Right lobe of liver (tissue), 6 donors: ENCODE measurements around the gene SH3GL3. TPM values are rescaled to one million over a fixed set of nuclear protein-coding genes. Genes with fewer than 3 reads are reported as not detected.

ENCODE experiments used
- ATAC-seq, 4 donors: fragments of 200-7000 bp; cut with Tn5 transposase; one replicate each; pipeline ENCODE4 v1.9.1; 2020; ENCODE audit warnings: mild to moderate bottlenecking in 4 of 4, moderate library complexity in 4 of 4
- DNase-seq, 3 donors: peaks; one replicate each; pipeline ENCODE4 v3.0.0-alpha.2; 2020
- H3K27ac ChIP-seq, 3 donors: fragments of 200-600 bp; one replicate each; pipeline ENCODE4 v1.8.0; 2022
- H3K27me3 ChIP-seq, 2 donors: fragments of 200-600 bp; one replicate each; pipeline ENCODE4 v1.8.0; 2022
- H3K36me3 ChIP-seq, 4 donors: fragments of 200-600 bp; sonication (generic) in 1 of 4; one replicate each; pipeline versions ENCODE4 v1.5.1 to v1.8.0; 2017 to 2022; ENCODE audit warnings: control low read depth in 1 of 4
- H3K4me1 ChIP-seq, 4 donors: fragments of 200-600 bp; sonication (generic) in 1 of 4; one replicate each; pipeline versions ENCODE4 v1.5.1 to v1.8.0; 2017 to 2022; ENCODE audit warnings: control low read depth in 1 of 4
- H3K4me3 ChIP-seq, 3 donors: fragments of 200-600 bp; one replicate each; pipeline ENCODE4 v1.8.0; 2022
- H3K9me3 ChIP-seq, 4 donors: fragments of 200-600 bp; sonication (generic) in 1 of 4; one replicate each; pipeline versions ENCODE4 v1.5.1 to v1.8.0; 2017 to 2022; ENCODE audit warnings: control low read depth in 1 of 4
- POLR2A ChIP-seq: fragments of 450-650 bp; IDR thresholded peaks from one replicate; pipeline ENCODE4 v1.6.1; 2017; ENCODE audit warnings: antibody characterized with exemption, mild to moderate bottlenecking
- WGBS: methylation state at CpG from one replicate; pipeline ENCODE4 v1.1.6; 2018; ENCODE audit warnings: low coverage, low lambda C conversion rate; ENCODE audit not compliant: insufficient coverage; ENCODE audit errors: missing lambda C conversion rate; 5-methylcytosine and 5-hydroxymethylcytosine counted together
- intact Hi-C, 2 donors: fragments of 100-400 bp; cut with DNase I; formaldehyde crosslinking; loops; one replicate each; pipeline versions ENCODE4 v1.11.2 to v1.14.1; 2022
- total RNA-seq, 6 experiments: library from RNA; depleted of rRNA in 2 of 6; stranded (reverse); fragments of >200 nt in 2 of 6; fragmentation: NEBNext Ultra II Directional in 3 of 6; extraction: Animal tissue kit (Norgen Biotek cat#: 25700) in 3 of 6; gene quantifications; one replicate each; pipeline versions ENCODE4 v1.1.0 to v1.2.4, GENCODE V29; 2016 to 2023
- TF ChIP-seq, protein P1 (sequence below), 4 donors: fragments of 200-600 bp in 3 of 4; fragments of 450-650 bp in 1 of 4; IDR thresholded peaks; one replicate each; pipeline versions ENCODE4 v1.5.1 to v1.8.0; 2016 to 2022; ENCODE audit warnings: antibody characterized with exemption in 4 of 4, mild to moderate bottlenecking in 2 of 4
- donor health status: DM: no; HTN: yes; CAD: no.
- donor health status: DM: no; HTN: no; CAD: no.
- donor health status: DM: no; HTN: no; CAD: no.
- donor health status: DM: no; HTN: yes; CAD: no.
- donor health status: DM: no; HTN: yes; CAD: no.

Gene SH3GL3
- total RNA-seq, 6 experiments from 2014 or later: not detected

GRCh38 chr15:83571820-83572707 lies 124.9 kb downstream of the SH3GL3 start:
- DNase-seq: no peak

GRCh38 chr15:83574345-83574744 lies 127.2 kb downstream of the SH3GL3 start:
- no peaks in the 10 kb centered on the region for H3K27me3 ChIP-seq
- TF ChIP-seq, protein P1, sequence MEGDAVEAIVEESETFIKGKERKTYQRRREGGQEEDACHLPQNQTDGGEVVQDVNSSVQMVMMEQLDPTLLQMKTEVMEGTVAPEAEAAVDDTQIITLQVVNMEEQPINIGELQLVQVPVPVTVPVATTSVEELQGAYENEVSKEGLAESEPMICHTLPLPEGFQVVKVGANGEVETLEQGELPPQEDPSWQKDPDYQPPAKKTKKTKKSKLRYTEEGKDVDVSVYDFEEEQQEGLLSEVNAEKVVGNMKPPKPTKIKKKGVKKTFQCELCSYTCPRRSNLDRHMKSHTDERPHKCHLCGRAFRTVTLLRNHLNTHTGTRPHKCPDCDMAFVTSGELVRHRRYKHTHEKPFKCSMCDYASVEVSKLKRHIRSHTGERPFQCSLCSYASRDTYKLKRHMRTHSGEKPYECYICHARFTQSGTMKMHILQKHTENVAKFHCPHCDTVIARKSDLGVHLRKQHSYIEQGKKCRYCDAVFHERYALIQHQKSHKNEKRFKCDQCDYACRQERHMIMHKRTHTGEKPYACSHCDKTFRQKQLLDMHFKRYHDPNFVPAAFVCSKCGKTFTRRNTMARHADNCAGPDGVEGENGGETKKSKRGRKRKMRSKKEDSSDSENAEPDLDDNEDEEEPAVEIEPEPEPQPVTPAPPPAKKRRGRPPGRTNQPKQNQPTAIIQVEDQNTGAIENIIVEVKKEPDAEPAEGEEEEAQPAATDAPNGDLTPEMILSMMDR (IDR thresholded peaks at IDR 0.05): no peak
- no peak for TF ChIP-seq POLR2A
- no peaks in the 10 kb centered on the region for H3K36me3 ChIP-seq
- DNase-seq: no peak
- no peaks in the 10 kb centered on the region for H3K9me3 ChIP-seq
- H3K4me3 ChIP-seq: no peak overlapping the region
- no peaks in the 10 kb centered on the region for H3K4me1 ChIP-seq
- no peak overlapping the region for H3K27ac ChIP-seq
- intact Hi-C loops: loop anchor here in 1 of 2 donors (5.0 kb wide), 1 partner anchor 448 kb away; no protein-coding TSS in a partner anchor
- 11% methylated on average over 3 of the region's 3 CpGs for WGBS
- no peak for ATAC-seq

More at GRCh38 chr15:83571820-83572707, 124.9 kb downstream of the SH3GL3 start:
- intact Hi-C loops: loop anchor here in 1 of 2 donors (5.0 kb wide), 1 partner anchor 450 kb away; no protein-coding TSS in a partner anchor
- TF ChIP-seq POLR2A: no peak
- TF ChIP-seq, protein P1 (IDR thresholded peaks at IDR 0.05): peak; percentile 40 to 70 (median 60)
- ATAC-seq: peak; percentile 52 to 66 (median 60)
- 32% methylated on average over 7 of the region's 10 CpGs for WGBS
- Histone ChIP-seq H3K4me1 (no peaks in the 10 kb centered on the region), H3K36me3 (no peaks in the 10 kb centered on the region), H3K27me3 (no peaks in the 10 kb centered on the region), H3K27ac (no peak overlapping the region), H3K4me3 (no peak overlapping the region), H3K9me3 (no peaks in the 10 kb centered on the region)

- DNase-seq: no peak
- no peaks in the 10 kb centered on the region for H3K36me3 ChIP-seq
- H3K4me3 ChIP-seq: no peak overlapping the region
- no peaks in the 10 kb centered on the region for H3K4me1 ChIP-seq
- TF ChIP-seq, protein P1 (IDR thresholded peaks at IDR 0.05): no peak
- no peak for TF ChIP-seq POLR2A
- H3K27me3 ChIP-seq: no peaks in the 10 kb centered on the region
- WGBS: 88% methylated on average over 5 of the region's 8 CpGs
- ATAC-seq: no peak
- no peak overlapping the region for H3K27ac ChIP-seq
- intact Hi-C loops: no loop called here
- H3K9me3 ChIP-seq: no peaks in the 10 kb centered on the region
Measured at GRCh38 chr15:83578691-83579090, 131.6 kb downstream of the SH3GL3 start.

DNA sequence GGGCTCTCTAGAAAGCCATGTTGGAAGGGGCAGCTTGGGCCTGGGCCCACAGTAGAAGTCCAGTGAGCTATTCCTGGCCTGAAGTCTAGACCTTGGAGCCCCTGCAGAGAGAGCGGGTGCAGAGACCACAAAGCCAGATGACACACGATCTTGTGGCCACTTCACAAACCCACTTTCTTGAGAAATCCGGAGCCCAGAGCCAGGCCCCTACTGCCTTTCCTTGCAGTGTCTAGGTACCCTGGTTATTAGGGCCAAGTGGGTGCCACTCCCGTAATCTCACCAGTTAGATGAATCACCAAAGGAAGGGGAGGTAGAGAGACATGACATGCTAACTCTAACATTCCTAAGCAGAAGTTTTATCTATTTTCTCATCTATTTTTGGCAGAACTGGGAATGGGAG lies 134.2 kb downstream of the SH3GL3 start:
- Histone ChIP-seq H3K36me3 (no peaks in the 10 kb centered on the region), H3K4me3 (no peak overlapping the region), H3K9me3 (no peaks in the 10 kb centered on the region), H3K27me3 (no peaks in the 10 kb centered on the region), H3K4me1 (no peaks in the 10 kb centered on the region), H3K27ac (no peak overlapping the region)
- intact Hi-C loops: no loop called here
- no peak for TF ChIP-seq POLR2A
- TF ChIP-seq, protein P1 (IDR thresholded peaks at IDR 0.05): no peak
- WGBS: 60% methylated on average over 1 of the region's 4 CpGs
- ATAC-seq: no peak
- DNase-seq: no peak
